ENCODE measurements around the gene ITPK1. TPM values are rescaled to one million over a fixed set of nuclear protein-coding genes. Genes with fewer than 3 reads are reported as not detected.

The ITPK1 gene
- total RNA-seq, 1 experiment from 2014 or later = 75.1 TPM

DNA sequence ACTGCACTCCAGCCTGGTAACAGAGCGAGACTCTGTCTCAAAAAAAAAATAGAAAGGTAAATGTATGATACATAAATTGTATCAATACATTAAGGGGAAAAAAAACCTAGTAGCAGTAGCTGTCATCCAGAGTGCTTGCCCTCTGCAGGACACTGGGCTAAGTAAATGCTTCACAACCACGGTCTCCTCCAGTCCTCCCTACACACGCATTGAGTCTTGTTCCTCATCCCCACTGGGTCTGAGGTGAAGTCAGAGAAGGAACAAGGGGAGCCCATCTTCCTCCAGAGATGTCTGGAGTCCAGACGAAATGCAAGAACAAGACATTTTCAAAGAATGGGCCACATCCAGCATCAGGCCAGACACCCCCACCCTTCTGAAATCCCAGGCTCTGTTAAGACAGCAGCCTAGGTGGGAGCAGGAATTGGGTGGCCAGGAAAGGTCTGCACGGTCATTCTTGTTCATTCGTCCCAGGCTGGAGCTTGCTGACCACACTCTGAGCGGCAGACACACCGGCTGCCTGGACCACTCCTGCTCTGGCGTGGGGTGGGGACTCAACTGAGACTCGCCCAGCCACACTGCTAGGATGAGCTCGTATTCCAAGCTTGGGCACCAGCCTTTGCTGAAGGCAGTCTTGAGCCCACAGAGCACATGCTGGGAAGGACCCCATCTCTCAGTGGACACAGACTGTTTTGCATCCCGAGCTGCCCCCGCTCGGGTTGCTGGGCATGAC is 147.3 kb downstream of the ITPK1 start:
- Histone ChIP-seq H3K36me3 (replicated peaks; ENCODE audit: control insufficient read depth, insufficient read depth, low read length) (no peaks in the 10 kb centered on the region), H3K4me3 (ENCODE audit: insufficient read depth, low read depth, low read length) (no peak overlapping the region), H3K27me3 (ENCODE audit: control insufficient read depth, insufficient read depth, low read length) (no peaks in the 10 kb centered on the region)
- no peak for DNase-seq

DNA sequence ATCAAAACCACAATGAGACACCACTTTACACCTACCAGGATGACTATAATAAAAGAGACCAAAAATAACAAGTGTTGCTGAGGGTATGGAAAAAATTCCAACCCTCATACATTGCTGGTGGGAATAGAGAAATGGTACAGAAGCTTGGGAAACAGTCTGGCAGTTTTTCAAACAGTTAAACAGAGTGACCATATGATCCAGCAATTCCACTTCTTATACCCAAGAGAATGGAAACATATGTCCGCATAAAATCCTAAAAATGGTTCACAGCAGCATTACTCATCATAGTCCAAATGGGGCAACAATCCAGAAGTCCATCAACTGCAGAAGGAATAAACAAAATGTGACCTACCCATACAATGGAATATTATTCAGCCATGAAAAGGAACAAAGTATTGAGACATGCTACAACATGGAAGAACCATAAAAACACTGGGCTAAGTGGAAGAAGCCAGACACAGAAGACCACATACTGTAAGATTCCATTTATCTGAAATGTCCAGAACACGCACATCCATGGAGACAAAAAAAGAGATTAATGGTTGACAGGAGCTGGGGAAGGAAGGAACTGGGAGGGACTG is 148.3 kb downstream of the ITPK1 start:
- DNase-seq = no peak
- Histone ChIP-seq H3K36me3 (replicated peaks; ENCODE audit: control insufficient read depth, insufficient read depth, low read length) (no peaks in the 10 kb centered on the region), H3K4me3 (ENCODE audit: insufficient read depth, low read depth, low read length) (no peak overlapping the region)

DNA sequence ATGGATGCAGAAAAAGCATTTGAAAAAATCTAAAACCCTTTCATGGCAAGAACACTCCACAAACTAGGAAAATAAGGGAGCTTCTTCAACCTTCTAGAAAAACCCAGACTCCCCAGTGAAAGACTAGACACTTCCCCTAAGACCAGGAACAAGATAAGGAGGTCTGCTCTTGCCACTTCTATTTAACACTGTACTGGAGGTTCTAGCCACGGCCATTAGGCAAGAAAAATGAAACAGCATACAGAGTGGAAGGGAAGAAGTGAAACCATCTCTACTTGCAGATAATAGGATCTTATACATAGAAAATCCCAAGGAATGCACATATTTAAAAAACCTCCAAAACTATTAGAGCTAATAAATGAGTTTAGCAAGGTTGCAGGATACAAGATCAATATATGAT is 150.4 kb downstream of the ITPK1 start:
- no peak overlapping the region for H3K4me3 ChIP-seq (ENCODE audit: insufficient read depth, low read depth, low read length)
- no peaks in the 10 kb centered on the region for H3K27me3 ChIP-seq (ENCODE audit: control insufficient read depth, insufficient read depth, low read length)
- no peak for DNase-seq
- H3K36me3 ChIP-seq (replicated peaks; ENCODE audit: control insufficient read depth, insufficient read depth, low read length) = peaks cover 2% of the 10 kb centered on the region

More for the DNA sequence above, 148.3 kb downstream of the ITPK1 start:
- no peaks in the 10 kb centered on the region for H3K27me3 ChIP-seq (ENCODE audit: control insufficient read depth, insufficient read depth, low read length)

DNA sequence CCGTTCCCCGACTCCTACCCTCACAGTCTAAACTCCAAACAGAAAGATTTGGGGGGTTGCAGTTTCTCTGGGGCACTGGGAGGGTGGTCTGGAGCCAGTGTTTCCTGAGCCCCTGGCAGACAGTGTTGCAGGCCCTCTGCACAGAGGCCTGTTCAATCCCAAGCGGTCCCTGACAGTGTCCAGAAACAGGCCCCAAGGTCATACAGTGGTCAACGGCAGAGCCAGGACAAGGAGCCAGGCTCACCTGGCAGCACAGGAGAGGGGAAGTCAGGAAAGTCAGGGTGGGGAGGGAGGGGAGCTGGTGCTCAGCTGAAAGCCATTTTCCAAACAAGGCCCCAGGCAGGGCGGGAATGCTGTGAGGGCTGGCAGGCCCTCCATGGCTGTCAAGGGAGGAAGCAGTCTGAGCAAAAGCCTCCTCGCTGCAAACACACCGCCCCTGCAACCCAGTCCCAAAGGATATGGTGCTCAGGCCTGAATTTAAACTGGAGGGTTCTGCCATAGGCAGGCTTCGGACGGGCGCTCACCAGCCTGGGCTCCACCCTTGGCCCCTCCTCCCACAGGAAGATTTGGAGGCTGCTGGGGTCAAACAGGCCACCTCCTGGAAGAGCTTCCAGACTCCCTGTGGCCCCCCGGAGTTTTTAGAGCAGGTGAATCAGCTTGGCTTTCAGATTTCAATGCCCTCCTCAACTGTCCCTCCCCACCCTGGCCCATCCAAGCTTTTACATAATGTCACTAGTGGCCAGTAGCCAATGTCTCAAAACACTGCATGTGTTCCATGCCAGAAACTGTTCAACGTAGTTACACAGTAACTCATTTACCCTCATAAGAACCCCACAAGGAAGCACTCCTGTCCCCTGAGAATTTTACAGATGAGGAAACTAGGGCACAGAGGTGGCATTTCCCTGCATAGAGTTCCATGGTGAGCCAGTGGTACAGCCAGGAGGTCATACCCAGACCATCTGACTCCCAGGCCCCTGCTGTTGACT is 151.3 kb downstream of the ITPK1 start:
- Histone ChIP-seq H3K36me3 (replicated peaks; ENCODE audit: control insufficient read depth, insufficient read depth, low read length) (peaks cover 2% of the 10 kb centered on the region), H3K4me3 (ENCODE audit: insufficient read depth, low read depth, low read length) (no peak overlapping the region), H3K27me3 (ENCODE audit: control insufficient read depth, insufficient read depth, low read length) (no peaks in the 10 kb centered on the region)
- DNase-seq = no peak

DNA sequence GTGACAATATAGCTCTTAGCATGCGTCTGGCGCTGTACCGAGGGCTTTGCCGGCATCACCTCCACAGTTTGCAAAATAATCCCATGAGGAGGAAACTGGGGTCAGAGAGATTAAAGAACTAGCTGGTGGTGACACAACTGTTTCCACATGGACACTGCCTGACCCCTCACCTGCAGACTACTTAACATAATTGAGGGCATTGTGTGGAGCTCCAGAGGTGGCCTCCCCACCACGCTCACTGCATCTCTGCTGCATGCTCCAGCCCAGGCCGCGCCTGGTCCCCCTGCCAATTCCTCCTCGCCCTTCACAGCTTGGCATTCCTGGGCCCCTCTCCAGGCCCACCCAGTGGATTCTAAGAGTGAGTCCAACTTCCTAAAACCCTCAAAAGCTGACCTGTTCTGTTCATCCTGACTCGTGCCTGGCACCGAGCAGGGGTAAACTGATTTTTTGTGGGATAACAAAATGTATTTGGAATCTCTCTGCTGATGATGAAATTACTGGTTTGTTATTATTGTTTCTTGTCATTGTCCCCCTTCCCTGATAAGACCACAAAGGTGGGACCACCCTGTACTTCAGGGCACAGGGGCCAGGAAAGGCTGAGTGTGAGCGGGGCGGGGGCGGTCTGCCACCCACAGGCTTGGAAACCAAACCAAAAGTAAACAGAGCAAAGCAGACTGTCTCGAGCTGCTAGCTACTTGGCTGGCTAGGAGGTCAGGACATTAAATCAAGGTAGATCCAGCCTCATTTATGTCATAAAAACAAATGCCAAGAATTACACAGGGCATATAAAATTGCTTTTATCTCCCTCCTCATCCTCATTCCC is 152.2 kb downstream of the ITPK1 start:
- Histone ChIP-seq H3K27me3 (ENCODE audit: control insufficient read depth, insufficient read depth, low read length) (no peaks in the 10 kb centered on the region), H3K4me3 (ENCODE audit: insufficient read depth, low read depth, low read length) (no peak overlapping the region), H3K36me3 (replicated peaks; ENCODE audit: control insufficient read depth, insufficient read depth, low read length) (peaks cover 2% of the 10 kb centered on the region)
- DNase-seq = peak; percentile 76

DNA sequence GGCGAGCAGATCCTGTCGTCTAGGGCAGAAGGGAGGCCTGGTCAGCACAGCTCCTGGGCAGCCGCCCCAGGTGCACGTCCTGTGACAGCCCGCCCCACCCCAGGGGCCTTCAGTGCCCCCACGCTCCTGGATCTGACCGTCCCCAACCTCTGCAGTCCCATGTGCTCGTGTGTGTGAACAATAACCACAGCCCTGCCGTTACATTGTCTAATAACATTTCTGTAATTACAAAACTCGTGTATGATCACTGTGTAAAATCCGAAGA is 153.0 kb downstream of the ITPK1 start:
- DNase-seq = no peak
- Histone ChIP-seq H3K36me3 (replicated peaks; ENCODE audit: control insufficient read depth, insufficient read depth, low read length) (peaks cover 2% of the 10 kb centered on the region), H3K27me3 (ENCODE audit: control insufficient read depth, insufficient read depth, low read length) (no peaks in the 10 kb centered on the region), H3K4me3 (ENCODE audit: insufficient read depth, low read depth, low read length) (no peak overlapping the region)

DNA sequence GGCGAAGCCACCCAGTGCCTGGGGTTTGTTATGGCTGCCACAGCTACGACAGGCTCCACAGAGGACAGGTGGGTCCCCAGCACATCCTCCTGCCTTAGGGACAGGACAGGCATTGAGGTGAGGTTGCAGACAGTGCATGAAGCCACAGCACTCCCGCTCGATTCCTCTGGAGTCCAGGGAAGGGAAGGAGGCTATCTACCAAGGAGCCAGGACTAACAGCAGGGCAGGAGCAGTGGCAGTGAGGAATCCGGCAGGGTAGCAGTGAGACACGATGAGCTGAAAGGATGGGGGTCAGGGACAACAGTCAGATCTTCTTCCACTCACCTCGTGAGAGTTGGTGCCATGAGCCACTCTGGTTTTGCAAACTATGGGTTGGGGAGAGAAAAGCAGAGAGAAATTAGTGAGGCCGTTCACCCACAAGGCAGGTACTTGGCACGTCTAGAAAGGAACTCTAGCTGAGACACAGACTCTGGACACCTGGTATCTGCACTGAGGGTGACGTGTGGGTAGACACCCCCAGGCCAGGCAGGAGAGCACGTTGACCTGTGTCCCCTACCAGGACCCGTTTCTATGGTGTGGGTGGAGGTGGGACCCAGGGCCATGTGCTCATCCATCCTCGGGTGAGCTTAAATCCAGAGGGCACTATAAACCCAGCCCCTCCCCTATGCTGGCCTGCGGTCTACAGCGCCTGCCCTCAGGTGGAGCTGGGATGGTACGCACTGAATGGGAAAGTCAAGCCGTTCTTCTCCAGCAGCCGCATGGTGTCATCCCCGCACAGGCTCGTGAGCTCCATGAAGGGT is 153.5 kb downstream of the ITPK1 start:
- DNase-seq = no peak
- H3K36me3 ChIP-seq (replicated peaks; ENCODE audit: control insufficient read depth, insufficient read depth, low read length) = peaks cover 2% of the 10 kb centered on the region
- H3K27me3 ChIP-seq (ENCODE audit: control insufficient read depth, insufficient read depth, low read length) = no peaks in the 10 kb centered on the region
- no peak overlapping the region for H3K4me3 ChIP-seq (ENCODE audit: insufficient read depth, low read depth, low read length)

DNA sequence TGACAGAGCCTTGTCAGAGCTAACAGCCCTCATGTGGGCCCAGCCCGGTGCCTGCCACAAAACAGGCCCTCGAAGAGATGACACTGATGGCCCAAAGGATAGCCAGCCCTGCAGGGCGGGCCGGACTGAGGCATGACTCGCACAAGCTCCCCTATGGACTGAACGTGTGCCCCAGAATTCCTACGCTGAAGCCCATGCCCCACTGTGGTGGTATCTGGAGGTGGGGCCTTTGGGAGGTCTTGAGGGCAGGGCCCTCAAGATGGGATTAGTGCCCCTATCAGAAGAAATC is 154.2 kb downstream of the ITPK1 start:
- no peak overlapping the region for H3K4me3 ChIP-seq (ENCODE audit: insufficient read depth, low read depth, low read length)
- no peaks in the 10 kb centered on the region for H3K27me3 ChIP-seq (ENCODE audit: control insufficient read depth, insufficient read depth, low read length)
- H3K36me3 ChIP-seq (replicated peaks; ENCODE audit: control insufficient read depth, insufficient read depth, low read length) = peaks cover 2% of the 10 kb centered on the region
- no peak for DNase-seq

DNA sequence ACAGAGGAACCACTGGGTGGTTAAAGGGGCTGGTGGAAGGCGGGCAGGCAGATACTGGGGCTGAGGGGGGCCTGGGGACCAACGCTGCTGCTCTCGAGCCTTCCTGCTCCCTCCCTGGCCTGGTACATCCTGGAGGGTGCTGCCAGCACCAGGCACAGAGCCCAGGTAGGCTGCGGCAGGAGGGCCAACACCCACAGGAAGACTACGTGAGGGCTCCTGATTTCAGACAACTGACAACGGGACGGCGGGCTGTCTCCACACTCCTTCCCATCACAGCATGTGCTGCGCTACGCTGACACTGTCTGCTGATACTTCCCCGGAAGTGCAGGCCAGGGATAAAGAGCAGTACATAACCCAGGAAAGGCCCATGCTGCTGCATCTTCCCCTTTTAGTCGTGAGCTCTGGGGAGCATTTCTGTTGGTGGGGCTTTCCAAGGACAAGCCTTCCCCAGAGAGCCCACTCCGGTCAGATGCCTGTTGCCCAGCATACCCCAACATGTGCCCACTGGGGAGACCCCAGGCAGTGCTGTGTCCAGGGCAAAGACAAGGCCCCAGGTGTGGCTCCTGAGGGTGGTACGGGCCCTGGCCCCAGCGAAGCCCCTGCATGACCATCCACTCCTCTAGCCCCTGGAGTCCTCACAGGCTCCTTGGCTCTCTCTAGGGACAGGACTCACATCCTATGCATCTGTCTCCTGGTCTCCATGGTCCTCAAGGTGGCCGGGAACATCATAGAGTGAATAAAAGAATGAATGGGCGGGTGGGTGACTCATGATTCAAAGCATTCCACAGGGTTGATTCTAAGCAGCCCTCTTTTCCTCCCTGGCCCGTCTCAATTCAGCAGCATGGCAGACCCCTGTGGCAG is 154.8 kb downstream of the ITPK1 start:
- H3K4me3 ChIP-seq (ENCODE audit: insufficient read depth, low read depth, low read length) = no peak overlapping the region
- peaks cover 2% of the 10 kb centered on the region for H3K36me3 ChIP-seq (replicated peaks; ENCODE audit: control insufficient read depth, insufficient read depth, low read length)
- no peak for DNase-seq
- H3K27me3 ChIP-seq (ENCODE audit: control insufficient read depth, insufficient read depth, low read length) = no peaks in the 10 kb centered on the region

DNA sequence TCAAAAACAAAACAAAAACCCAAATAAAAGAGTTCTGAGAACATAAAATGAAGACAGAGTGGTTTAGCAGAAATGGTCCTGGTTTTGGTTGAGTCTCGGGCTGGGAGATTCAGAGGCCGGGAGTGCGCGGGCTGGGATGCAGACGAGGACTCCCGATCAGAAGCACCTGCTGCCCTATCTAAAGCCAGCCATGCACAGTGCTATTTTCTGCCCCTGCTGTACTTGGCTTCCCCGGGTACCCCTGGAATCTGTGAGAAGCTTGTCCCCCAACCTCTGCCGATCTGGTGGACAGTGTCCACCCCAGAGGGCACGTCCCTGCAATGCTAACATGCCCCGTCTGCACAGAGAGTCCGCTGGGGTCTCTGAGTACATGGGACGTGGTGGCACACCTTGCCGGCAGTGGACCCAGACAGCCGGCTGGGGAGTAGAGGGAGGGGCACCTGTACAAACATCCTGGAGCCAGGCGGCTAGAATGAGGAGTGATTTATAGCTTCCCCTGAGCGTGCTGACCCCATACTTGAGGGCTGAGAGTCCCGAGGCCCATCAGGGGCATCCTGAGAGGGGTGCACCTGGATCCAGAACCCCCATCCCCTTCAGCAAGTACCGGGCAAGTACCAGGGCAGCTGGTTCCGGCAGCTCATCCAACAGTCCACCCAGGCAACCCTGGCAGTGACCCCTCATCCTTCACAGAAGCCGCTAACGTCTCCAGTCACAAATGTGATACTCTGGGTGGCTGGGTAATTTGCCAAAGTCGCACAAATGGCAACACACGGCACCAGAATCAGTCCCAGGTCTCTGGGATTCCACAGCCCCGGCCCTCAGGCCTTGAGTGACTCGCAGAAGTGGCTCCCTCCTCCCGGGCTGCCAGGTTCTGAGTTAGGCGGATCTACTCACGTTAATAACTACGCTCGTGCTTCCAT is 155.7 kb downstream of the ITPK1 start:
- H3K27me3 ChIP-seq (ENCODE audit: control insufficient read depth, insufficient read depth, low read length) = no peaks in the 10 kb centered on the region
- DNase-seq = no peak
- peaks cover 2% of the 10 kb centered on the region for H3K36me3 ChIP-seq (replicated peaks; ENCODE audit: control insufficient read depth, insufficient read depth, low read length)
- H3K4me3 ChIP-seq (ENCODE audit: insufficient read depth, low read depth, low read length) = no peak overlapping the region

DNA sequence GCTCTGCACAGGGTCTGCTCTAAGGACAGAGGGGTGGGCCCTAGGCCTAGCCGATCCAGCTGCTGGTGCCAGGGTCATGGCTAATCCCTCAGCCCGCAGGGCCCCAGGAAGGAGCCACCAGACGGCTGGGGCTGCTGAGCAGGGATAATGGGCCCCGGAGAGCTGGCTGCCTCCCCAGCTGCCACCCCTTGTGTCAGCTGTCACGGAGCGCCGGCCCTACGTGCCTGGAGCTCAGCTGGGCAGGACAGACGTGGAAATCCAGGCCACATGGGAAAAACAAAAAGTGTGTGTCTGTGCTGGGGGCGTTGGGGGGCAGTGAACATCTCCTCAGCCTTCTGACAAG is 156.6 kb downstream of the ITPK1 start:
- no peak for DNase-seq
- Histone ChIP-seq H3K4me3 (ENCODE audit: insufficient read depth, low read depth, low read length) (no peak overlapping the region), H3K27me3 (ENCODE audit: control insufficient read depth, insufficient read depth, low read length) (no peaks in the 10 kb centered on the region), H3K36me3 (replicated peaks; ENCODE audit: control insufficient read depth, insufficient read depth, low read length) (peaks cover 2% of the 10 kb centered on the region)

DNA sequence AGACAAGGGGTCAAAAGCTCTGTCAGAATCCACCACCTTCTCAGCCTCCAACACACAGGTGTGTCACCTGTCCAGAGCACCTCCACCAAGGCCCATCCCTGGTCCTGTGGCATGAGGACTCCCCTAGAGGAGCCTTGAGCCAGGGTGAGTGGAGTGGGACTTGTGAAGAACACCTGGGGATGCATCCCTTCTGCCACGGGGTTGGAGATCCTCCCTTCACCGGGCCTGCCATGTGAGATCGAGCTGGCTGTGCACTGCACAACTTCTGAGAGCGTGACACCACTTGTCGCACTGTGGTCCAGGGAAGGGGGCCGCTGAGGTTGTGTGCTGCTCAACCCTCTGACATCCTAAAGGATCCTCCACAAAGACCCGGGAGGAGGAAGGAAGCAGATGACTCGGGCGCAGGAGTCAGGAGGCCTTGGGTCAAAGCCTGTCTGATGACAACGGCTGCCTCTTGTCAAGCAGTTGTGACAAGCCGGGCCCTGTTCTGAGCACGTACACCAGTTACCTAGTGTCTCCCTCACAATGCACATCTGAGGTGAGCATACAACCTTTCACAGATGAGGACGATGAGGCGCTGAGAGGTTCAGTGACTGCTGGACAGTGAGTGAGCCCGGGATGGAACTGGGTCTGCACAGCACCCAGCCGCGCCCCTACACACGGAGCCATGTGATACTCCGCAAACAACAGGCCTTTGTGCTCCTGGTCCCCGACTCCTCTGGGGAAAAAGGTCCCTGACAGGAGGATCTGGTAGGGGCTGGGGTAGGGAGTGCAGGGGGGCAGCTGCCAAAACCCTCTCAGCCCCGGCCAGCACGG is 157.1 kb downstream of the ITPK1 start:
- Histone ChIP-seq H3K36me3 (replicated peaks; ENCODE audit: control insufficient read depth, insufficient read depth, low read length) (peaks cover 2% of the 10 kb centered on the region), H3K4me3 (ENCODE audit: insufficient read depth, low read depth, low read length) (no peak overlapping the region), H3K27me3 (ENCODE audit: control insufficient read depth, insufficient read depth, low read length) (no peaks in the 10 kb centered on the region)
- DNase-seq = no peak
